ENCODE measurements around the gene CYYR1.

DNA sequence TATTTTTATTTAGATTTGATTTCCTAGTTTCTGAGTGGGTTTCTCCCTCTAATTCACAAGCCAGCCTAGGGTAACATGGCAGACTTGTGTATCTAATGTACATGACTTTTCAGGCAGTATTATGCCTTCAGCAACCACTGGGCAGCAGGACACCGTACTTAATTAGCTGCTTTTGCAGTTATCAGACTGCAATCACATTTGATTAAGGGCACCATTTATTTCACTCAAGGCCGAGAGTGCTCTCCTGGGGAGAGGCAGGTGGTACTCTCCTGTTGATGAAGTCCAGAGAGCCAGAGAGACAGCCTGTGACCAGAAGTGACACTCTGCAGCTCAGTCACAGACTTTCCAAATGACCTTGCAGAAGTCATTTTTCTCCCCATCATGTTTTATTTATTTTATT, 18.7 kb downstream of the CYYR1 start:
- TF ChIP-seq POLR2A (IDR thresholded peaks at IDR 0.05) (no peak), CTCF (IDR thresholded peaks at IDR 0.05) (no peak), POLR2AphosphoS5 (IDR thresholded peaks at IDR 0.05) (no peak), EP300 (IDR thresholded peaks at IDR 0.05) (no peak)

Measured in upper lobe of left lung (tissue), 4 donors.